Fibroblast of the aortic adventitia (primary cell): ENCODE data around the gene CNOT6. TPM values are rescaled to one million over a fixed set of nuclear protein-coding genes. Genes with fewer than 3 reads are reported as not detected.
"Not testable (repeated sequence)": the region's sequence is repeated elsewhere in the genome, so short reads cannot be mapped to it uniquely, and the experiment has no call there.

ENCODE experiments used
- DNase-seq: peaks from one replicate; pipeline ENCODE4 v3.0.0-alpha.2; 2010; ENCODE audit warnings: low read depth
- H3K4me3 ChIP-seq: 2 replicates; pipeline ENCODE4 v1.5.1; 2011; ENCODE audit warnings: low read depth, mild to moderate bottlenecking, control low read depth, low read length, moderate library complexity
- total RNA-seq: library from RNA; depleted of rRNA; stranded (reverse); fragments of >200 nt; gene quantifications from 2 replicates; pipeline ENCODE4 v1.2.3, GENCODE V29; 2012; ENCODE audit warnings: low replicate concordance
- TF ChIP-seq, protein P1 (sequence below): IDR thresholded peaks from 2 replicates; pipeline ENCODE4 v1.5.1; 2011; ENCODE audit warnings: mild to moderate bottlenecking, low read length, control low read depth, inconsistent platforms; ENCODE audit not compliant: insufficient read depth

CNOT6 gene
- total RNA-seq, 1 donor: 12.1 TPM

DNA sequence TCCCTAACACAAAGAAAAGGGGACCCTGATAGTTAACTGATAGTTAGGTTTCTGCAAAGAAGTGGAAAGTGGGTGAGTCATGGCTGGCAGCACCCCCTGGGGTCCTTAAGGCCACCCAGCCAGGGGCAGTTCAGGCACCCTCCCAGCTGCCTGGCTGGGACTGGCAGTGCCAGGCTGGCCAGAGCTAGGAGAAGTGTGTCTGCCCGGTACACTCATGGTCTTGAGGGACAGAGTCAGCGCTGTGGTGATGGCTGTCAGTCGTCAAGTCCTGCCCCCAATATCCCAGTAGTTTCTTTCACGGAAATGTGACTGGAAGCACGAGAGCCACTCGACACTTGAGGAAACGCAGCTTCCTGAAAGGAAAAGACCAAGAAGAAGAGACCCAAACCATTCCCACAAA, 22.3 kb upstream of the CNOT6 start:
- H3K4me3 ChIP-seq: no peak overlapping the region

DNA sequence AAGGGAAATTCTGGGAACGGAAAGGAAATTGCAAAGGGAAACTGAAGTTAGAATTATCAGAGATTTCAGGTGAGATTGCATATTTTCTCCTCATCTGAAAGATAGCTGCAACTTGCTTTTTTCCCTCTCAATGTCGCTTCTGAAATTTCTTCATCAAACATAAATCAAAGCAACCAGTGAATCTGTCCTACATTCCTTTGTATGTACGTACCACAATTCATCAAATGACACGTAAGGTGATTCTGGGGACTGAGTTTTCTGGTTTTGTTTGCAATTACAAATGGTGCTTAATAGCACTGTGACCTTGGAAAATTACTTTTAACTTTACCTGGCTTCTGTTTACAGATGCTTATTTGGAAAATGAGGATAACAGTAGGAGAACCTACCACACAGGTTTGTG, 21.9 kb upstream of the CNOT6 start:
- DNase-seq: no peak
- TF ChIP-seq, protein P1, sequence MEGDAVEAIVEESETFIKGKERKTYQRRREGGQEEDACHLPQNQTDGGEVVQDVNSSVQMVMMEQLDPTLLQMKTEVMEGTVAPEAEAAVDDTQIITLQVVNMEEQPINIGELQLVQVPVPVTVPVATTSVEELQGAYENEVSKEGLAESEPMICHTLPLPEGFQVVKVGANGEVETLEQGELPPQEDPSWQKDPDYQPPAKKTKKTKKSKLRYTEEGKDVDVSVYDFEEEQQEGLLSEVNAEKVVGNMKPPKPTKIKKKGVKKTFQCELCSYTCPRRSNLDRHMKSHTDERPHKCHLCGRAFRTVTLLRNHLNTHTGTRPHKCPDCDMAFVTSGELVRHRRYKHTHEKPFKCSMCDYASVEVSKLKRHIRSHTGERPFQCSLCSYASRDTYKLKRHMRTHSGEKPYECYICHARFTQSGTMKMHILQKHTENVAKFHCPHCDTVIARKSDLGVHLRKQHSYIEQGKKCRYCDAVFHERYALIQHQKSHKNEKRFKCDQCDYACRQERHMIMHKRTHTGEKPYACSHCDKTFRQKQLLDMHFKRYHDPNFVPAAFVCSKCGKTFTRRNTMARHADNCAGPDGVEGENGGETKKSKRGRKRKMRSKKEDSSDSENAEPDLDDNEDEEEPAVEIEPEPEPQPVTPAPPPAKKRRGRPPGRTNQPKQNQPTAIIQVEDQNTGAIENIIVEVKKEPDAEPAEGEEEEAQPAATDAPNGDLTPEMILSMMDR: no peak
- no peak overlapping the region for H3K4me3 ChIP-seq

More for the DNA sequence above, 22.3 kb upstream of the CNOT6 start:
- TF ChIP-seq, protein P1: no peak
- no peak for DNase-seq

DNA sequence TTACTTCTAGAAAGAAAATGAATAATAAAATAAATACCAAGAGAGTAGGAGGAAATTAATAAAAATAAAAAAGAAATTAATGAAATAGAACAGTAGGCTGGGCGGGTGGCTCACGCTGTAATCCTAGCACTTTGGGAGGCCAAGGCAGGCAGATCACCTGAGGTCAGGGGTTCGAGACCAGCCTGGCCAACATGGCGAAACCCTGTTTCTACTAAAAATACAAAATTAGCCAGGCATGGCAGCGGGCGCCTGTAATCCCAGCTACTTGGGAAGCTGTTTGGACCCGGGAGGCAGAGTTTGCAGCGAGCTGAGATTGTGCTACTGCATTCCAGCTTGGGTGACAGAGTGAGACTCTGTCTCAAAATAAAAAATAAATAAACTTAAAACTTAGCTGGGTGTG, 20.8 kb upstream of the CNOT6 start:
- not testable (repeated sequence) for H3K4me3 ChIP-seq, DNase-seq

DNA sequence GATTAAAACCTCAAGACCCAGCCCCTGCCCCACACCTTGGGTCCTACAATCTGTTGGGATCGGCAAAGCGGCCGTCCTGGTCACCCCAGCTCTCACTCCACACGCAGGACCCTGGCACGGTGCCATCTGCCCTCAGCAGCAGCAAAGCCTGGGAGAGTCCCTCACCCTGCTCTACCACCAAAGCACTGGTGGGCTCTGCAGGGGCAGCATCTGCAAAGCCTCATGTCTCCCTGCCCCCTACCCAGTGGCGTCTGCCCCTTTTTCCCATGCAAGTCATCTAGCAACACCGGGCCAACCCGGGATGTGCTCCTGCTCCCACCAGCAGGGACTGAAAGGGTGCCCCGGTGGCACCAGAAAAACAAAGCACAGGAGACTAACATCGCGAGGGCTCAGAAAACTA, 19.6 kb upstream of the CNOT6 start:
- TF ChIP-seq, protein P1: no peak
- H3K4me3 ChIP-seq: no peak overlapping the region
- DNase-seq: no peak

GRCh38 chr5:180475969-180476524, 18.1 kb upstream of the CNOT6 start:
- H3K4me3 ChIP-seq, DNase-seq: not testable (repeated sequence)

DNA sequence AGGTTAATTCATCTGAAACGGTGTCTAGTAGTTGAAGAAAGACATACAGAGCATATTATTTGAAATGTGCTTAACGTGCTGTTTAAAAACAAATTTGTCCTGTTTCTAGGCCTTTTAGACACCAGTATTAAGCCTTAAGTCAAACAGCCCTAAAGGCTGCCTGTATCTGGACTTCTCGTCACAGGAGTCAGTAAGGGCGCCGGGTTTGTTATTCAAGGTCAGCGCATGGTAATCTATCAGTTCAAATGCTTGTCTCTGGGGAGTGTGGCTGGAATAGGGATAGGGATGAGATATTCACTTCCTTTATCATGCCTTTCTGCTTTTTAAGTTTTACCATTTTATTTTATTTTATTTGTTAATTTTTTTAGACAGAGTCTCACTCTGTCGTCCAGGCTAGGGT, 9.4 kb upstream of the CNOT6 start:
- DNase-seq: no peak
- TF ChIP-seq, protein P1: no peak
- H3K4me3 ChIP-seq: no peak overlapping the region

DNA sequence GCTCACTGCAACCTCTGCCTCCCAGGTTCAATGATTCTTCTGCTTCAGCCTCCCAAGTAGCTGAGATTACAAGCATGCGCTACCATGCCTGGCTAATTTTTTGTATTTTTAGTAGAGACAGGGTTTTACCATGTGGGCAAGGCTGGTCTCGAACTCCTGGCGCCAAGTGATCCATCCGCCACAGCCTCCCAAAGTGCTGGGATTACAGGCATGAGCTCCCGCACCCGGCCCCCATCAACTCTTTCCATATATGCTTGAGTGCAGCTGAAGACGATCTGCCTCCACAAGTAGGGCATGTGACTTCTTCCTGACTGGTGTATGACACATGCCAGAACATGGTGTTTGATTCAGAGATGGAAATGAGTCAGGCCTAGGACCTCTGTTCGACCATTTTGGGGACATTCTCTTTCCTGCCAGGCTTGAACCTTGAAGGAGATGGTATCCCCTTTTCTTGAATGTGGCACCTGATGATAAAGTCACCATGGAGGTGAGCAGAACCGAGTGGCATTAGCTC, 7.5 kb upstream of the CNOT6 start:
- DNase-seq: no peak
- TF ChIP-seq, protein P1: no peak
- no peak overlapping the region for H3K4me3 ChIP-seq

DNA sequence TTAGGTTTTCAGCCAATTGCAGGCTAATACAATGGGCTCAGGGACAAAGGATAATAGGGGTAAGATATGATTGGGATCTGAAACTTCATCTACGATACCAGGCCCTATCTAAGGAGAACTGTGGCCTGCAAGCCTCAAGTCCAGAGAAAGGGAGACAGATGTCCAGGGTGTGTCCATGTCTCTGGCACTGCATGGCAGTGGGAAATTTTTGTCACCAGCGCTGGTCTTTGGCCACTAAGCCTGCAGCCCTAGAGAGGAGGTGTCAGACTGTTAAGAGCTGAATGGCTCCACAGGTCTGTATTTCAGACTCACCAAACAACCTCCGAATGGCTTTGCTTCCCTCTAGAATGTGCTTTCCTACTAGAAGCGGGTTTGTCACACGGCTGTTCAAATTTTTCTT, 6.6 kb upstream of the CNOT6 start:
- H3K4me3 ChIP-seq: no peak overlapping the region
- no peak for DNase-seq
- TF ChIP-seq, protein P1: no peak
